ENCODE measurements around the gene RORB. TPM values are rescaled to one million over a fixed set of nuclear protein-coding genes. Genes with fewer than 3 reads are reported as not detected.

RORB gene
- total RNA-seq, 4 donors from 2014 or later = 0.04 to 0.19 (median 0.14) TPM

GRCh38 chr9:74501570-74501969, 4.4 kb downstream of the RORB start:
- no peak for DNase-seq (ENCODE audit: low spot score in 2 of 2)
- intact Hi-C loops (cut with DNase I; ENCODE audit: low total_unique reads) = no loop called here
- no peak overlapping the region for H3K4me3 ChIP-seq (ENCODE audit: low read depth, poor library complexity, severe bottlenecking)
- 56 to 68% methylated on average over 2 of the region's 2 CpGs for WGBS, 2 donors
- no peak for TF ChIP-seq POLR2A (IDR thresholded peaks at IDR 0.05)
- TF ChIP-seq, protein P1, sequence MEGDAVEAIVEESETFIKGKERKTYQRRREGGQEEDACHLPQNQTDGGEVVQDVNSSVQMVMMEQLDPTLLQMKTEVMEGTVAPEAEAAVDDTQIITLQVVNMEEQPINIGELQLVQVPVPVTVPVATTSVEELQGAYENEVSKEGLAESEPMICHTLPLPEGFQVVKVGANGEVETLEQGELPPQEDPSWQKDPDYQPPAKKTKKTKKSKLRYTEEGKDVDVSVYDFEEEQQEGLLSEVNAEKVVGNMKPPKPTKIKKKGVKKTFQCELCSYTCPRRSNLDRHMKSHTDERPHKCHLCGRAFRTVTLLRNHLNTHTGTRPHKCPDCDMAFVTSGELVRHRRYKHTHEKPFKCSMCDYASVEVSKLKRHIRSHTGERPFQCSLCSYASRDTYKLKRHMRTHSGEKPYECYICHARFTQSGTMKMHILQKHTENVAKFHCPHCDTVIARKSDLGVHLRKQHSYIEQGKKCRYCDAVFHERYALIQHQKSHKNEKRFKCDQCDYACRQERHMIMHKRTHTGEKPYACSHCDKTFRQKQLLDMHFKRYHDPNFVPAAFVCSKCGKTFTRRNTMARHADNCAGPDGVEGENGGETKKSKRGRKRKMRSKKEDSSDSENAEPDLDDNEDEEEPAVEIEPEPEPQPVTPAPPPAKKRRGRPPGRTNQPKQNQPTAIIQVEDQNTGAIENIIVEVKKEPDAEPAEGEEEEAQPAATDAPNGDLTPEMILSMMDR (IDR thresholded peaks at IDR 0.05) = no peak

- intact Hi-C loops (cut with DNase I; ENCODE audit: low total_unique reads) = no loop called here
- 81 to 89% methylated on average over 4 of the region's 4 CpGs for WGBS, 2 donors
- no peak overlapping the region for H3K4me3 ChIP-seq (ENCODE audit: low read depth, poor library complexity, severe bottlenecking)
- no peak for TF ChIP-seq POLR2A (IDR thresholded peaks at IDR 0.05)
- TF ChIP-seq, protein P1 (IDR thresholded peaks at IDR 0.05) = no peak
- no peak for DNase-seq (ENCODE audit: low spot score in 2 of 2)
Observed at GRCh38 chr9:74503219-74503618, 6.1 kb downstream of the RORB start.

DNA sequence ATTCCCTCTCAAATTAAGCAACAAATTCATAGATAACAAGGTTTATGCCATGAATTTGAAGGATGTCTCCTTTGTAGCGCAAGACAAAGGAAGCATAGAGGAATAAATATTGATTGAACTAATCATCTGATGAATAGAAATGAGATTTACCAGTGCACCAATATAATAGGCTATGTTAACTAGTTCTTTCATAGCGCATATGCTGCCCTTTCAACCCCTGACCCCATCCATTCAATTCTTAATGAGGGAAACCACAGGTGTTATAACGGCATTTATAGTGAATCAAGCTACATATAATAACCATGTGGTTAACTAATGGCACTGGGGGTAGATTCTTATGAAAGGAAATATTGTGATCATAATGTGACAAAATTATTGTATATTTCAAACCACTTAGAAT, 6.5 kb downstream of the RORB start:
- intact Hi-C loops (cut with DNase I; ENCODE audit: low total_unique reads) = no loop called here
- no peak for TF ChIP-seq POLR2A (IDR thresholded peaks at IDR 0.05)
- TF ChIP-seq, protein P1 (IDR thresholded peaks at IDR 0.05) = no peak
- no peak for DNase-seq (ENCODE audit: low spot score in 2 of 2)
- H3K4me3 ChIP-seq (ENCODE audit: low read depth, poor library complexity, severe bottlenecking) = no peak overlapping the region
- WGBS, 2 donors = 85 to 92% methylated on average over 3 of the region's 3 CpGs

- DNase-seq (ENCODE audit: low spot score in 2 of 2) = peak in 1 of 2 donors; percentile 76
- WGBS, 2 donors = 86 to 88% methylated on average over 2 of the region's 2 CpGs
- H3K4me3 ChIP-seq (ENCODE audit: low read depth, poor library complexity, severe bottlenecking) = no peak overlapping the region
- intact Hi-C loops (cut with DNase I; ENCODE audit: low total_unique reads) = no loop called here
- TF ChIP-seq, protein P1 (IDR thresholded peaks at IDR 0.05) = no peak
- TF ChIP-seq POLR2A (IDR thresholded peaks at IDR 0.05) = no peak
Observed at GRCh38 chr9:74511333-74511732, 14.2 kb downstream of the RORB start.

DNA sequence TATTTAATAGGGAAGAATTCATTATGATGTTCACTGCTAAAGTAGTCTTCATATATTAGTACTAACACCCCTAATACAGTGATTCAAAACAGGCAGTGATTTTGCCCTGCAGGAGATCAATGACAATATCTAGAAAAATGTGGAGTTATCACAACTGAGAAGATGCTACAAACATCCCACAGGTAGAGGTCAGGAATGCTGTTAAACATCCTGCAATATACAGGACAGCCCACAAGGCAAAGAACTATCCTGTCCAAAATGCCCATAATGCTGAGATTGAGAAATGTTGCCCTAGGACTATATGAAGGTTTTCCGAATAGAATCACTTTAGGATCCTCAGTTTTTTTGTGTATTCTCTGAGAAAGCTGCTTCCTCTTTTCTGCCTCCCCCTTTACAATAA, 15.3 kb downstream of the RORB start:
- TF ChIP-seq, protein P1 (IDR thresholded peaks at IDR 0.05) = no peak
- TF ChIP-seq POLR2A (IDR thresholded peaks at IDR 0.05) = no peak
- no peak for DNase-seq (ENCODE audit: low spot score in 2 of 2)
- H3K4me3 ChIP-seq (ENCODE audit: low read depth, poor library complexity, severe bottlenecking) = no peak overlapping the region
- 86 to 91% methylated on average over 1 of the region's 1 CpG for WGBS, 2 donors
- intact Hi-C loops (cut with DNase I; ENCODE audit: low total_unique reads) = no loop called here

- TF ChIP-seq, protein P1 (IDR thresholded peaks at IDR 0.05) = no peak
- no peak for TF ChIP-seq POLR2A (IDR thresholded peaks at IDR 0.05)
- H3K4me3 ChIP-seq (ENCODE audit: low read depth, poor library complexity, severe bottlenecking) = no peak overlapping the region
- DNase-seq (ENCODE audit: low spot score in 2 of 2) = no peak
- intact Hi-C loops (cut with DNase I; ENCODE audit: low total_unique reads) = no loop called here
- WGBS, 2 donors = 88 to 92% methylated on average over 4 of the region's 4 CpGs
Observed at GRCh38 chr9:74513221-74513620, 16.1 kb downstream of the RORB start.
